SU-DHL-6 (cell line): Measurements from ENCODE around the gene WBP4.
"Not testable (repeated sequence)": the region's sequence is repeated elsewhere in the genome, so short reads cannot be mapped to it uniquely, and the experiment has no call there.

Source experiments
- H2AFZ ChIP-seq: fragments of 200-600 bp; sonication (generic); 2 replicates; pipeline ENCODE4 v1.6.1; 2014; ENCODE audit warnings: low read depth, mild to moderate bottlenecking, moderate library complexity, mixed read lengths, antibody characterized with exemption, low read length; ENCODE audit not compliant: severe bottlenecking
- H3F3A ChIP-seq: fragments of 200-600 bp; shearing (Covaris generic); 2 replicates; pipeline ENCODE4 v1.6.0; 2016; ENCODE audit warnings: antibody characterized with exemption, mild to moderate bottlenecking; ENCODE audit not compliant: insufficient read depth
- H3K27ac ChIP-seq: fragments of 200-600 bp; sonication (generic); 2 replicates; pipeline ENCODE4 v1.5.1; 2016; ENCODE audit warnings: low read depth, mild to moderate bottlenecking, low read length, moderate library complexity, mixed read lengths
- H3K27me3 ChIP-seq: fragments of 200-600 bp; sonication (generic), shearing (Covaris generic); 2 replicates; pipeline ENCODE4 v1.6.0; 2014; ENCODE audit warnings: mild to moderate bottlenecking, low read length
- H3K36me3 ChIP-seq: fragments of 200-600 bp; sonication (generic); 2 replicates; pipeline ENCODE4 v1.6.1; 2014; ENCODE audit warnings: mild to moderate bottlenecking, low read length, mixed read lengths
- H3K4me2 ChIP-seq: fragments of 300-600, 200-600 bp; shearing (Covaris generic), sonication (generic); 2 replicates; pipeline ENCODE4 v1.6.0; 2014; ENCODE audit warnings: low read length, low read depth, mild to moderate bottlenecking; ENCODE audit not compliant: poor library complexity, severe bottlenecking
- H3K4me3 ChIP-seq: fragments of 200-600 bp; sonication (generic); 2 replicates; pipeline ENCODE4 v1.5.1; 2014; ENCODE audit warnings: antibody characterized with exemption, low read length, mild to moderate bottlenecking, mixed read lengths; ENCODE audit not compliant: insufficient read depth, poor library complexity, severe bottlenecking
- H3K79me2 ChIP-seq: fragments of 200-600 bp; sonication (generic); 2 replicates; pipeline ENCODE4 v1.6.1; 2014; ENCODE audit warnings: mild to moderate bottlenecking, low read length, moderate library complexity; ENCODE audit not compliant: insufficient read depth
- H3K9ac ChIP-seq: fragments of 200-600 bp; sonication (generic); 2 replicates; pipeline ENCODE4 v1.7.0; 2014; ENCODE audit warnings: mild to moderate bottlenecking, low read length
- H3K9me2 ChIP-seq: fragments of 200-600 bp; sonication (generic); replicated peaks from 2 replicates; pipeline ENCODE4 v1.6.1; 2014; ENCODE audit warnings: low read length; ENCODE audit not compliant: insufficient read depth
- H3K9me3 ChIP-seq: fragments of 200-600 bp; sonication (generic); 2 replicates; pipeline ENCODE4 v1.6.1; 2014; ENCODE audit warnings: low read length, mixed read lengths; ENCODE audit not compliant: insufficient read depth
- H4K20me1 ChIP-seq: fragments of 200-600 bp; sonication (generic); 2 replicates; pipeline ENCODE4 v1.6.1; 2014; ENCODE audit warnings: low read depth, mild to moderate bottlenecking, antibody characterized with exemption, low read length, moderate library complexity, mixed read lengths
- CTCF ChIP-seq: fragments of 200-600 bp; sonication (generic); IDR thresholded peaks from one replicate; pipeline ENCODE4 v1.5.1; 2017; ENCODE audit warnings: antibody characterized with exemption, mild to moderate bottlenecking, low read length, moderate library complexity; ENCODE audit not compliant: insufficient read depth, poor library complexity, severe bottlenecking

WBP4 gene

GRCh38 chr13:41131660-41132511 is 70.6 kb downstream of the WBP4 start:
- not testable (repeated sequence) for H3F3A ChIP-seq, H3K27me3 ChIP-seq, H3K9me2 ChIP-seq, H4K20me1 ChIP-seq, H3K9me3 ChIP-seq, H3K36me3 ChIP-seq
- Histone ChIP-seq H3K9ac (peak overlapping the region; percentile 64), H3K4me3 (peak overlapping the region; percentile 80), H3K27ac (peak overlapping the region; percentile 56), H3K4me2 (peak overlapping the region; percentile 97), H3K79me2 (peaks cover 60% of the 10 kb centered on the region), H2AFZ (peak overlapping the region; percentile 49)

- H2AFZ ChIP-seq, result peak within 1 kb of the TSS; percentile 82
- H3K9ac ChIP-seq, result peak within 1 kb of the TSS; percentile 64
- peak within 1 kb of the TSS; percentile 80 for H3K4me3 ChIP-seq
- 0 out of 2 replicates have a peak, but pooled peaks cover 4% of the 10 kb centered on the region for H3F3A ChIP-seq
- H3K27me3 ChIP-seq, result no peaks in the 10 kb centered on the region
- TF ChIP-seq CTCF, result no peak
- H3K27ac ChIP-seq, result peak within 1 kb of the TSS; percentile 56
- H3K79me2 ChIP-seq, result peaks cover 54% of the 10 kb centered on the region
- H3K4me2 ChIP-seq, result peak within 1 kb of the TSS; percentile 97
- H3K9me2 ChIP-seq, result no peaks in the 10 kb centered on the region
- no peaks in the 10 kb centered on the region for H3K9me3 ChIP-seq
- no peaks in the 10 kb centered on the region for H4K20me1 ChIP-seq
- H3K36me3 ChIP-seq, result peaks cover 6% of the 10 kb centered on the region
Measured at GRCh38 chr13:41132512-41133152, 71.3 kb downstream of the WBP4 start, which contains the start of gene KBTBD6. KBTBD6 (minus strand) TSS chr13:41132802; CDS start chr13:41132511, 291 bp downstream.
